Adrenal gland (tissue), 5 donors: ENCODE data around the gene NMNAT1.

ENCODE experiments used
- CTCF ChIP-seq, 6 experiments: fragments of 450-650 bp in 4 of 6; fragments of 200-600 bp in 2 of 6; sonication (generic) in 1 of 6; IDR thresholded peaks; 1 replicate in 5 of 6; 2 replicates in 1 of 6; pipeline versions ENCODE4 v1.5.1 to v1.8.0; 2016 to 2021; ENCODE audit warnings: antibody characterized with exemption in 6 of 6, mild to moderate bottlenecking in 2 of 6, moderate library complexity in 1 of 6
- POLR2A ChIP-seq, 2 donors: fragments of 450-650 bp; IDR thresholded peaks; one replicate each; pipeline ENCODE4 v1.6.1; 2017; ENCODE audit warnings: antibody characterized with exemption in 2 of 2, mild to moderate bottlenecking in 2 of 2, moderate library complexity in 1 of 2
- donor health status: DM: no; HTN: no; CAD: no.

- TF ChIP-seq CTCF (IDR thresholded peaks at IDR 0.05), result no peak
- no peak for TF ChIP-seq POLR2A (IDR thresholded peaks at IDR 0.05)
These were observed 47.7 kb downstream of the NMNAT1 start for GRCh38 chr1:9990944-9991343.
